Mesendoderm (in vitro differentiated cells): ENCODE measurements around the gene TAB2.

Experiments used
- DNase-seq: peaks from one replicate; pipeline ENCODE4 v3.0.0; 2013
- H2AK5ac ChIP-seq: 2 replicates; pipeline ENCODE4 v1.6.1; 2013; ENCODE audit warnings: low read length, inconsistent platforms
- H2BK120ac ChIP-seq: 2 replicates; pipeline ENCODE4 v1.6.1; 2013; ENCODE audit warnings: low read depth, mild to moderate bottlenecking, low read length, moderate library complexity, mixed read lengths
- H2BK15ac ChIP-seq: replicated peaks from 2 replicates; pipeline ENCODE4 v1.6.1; 2013; ENCODE audit warnings: low read depth, mild to moderate bottlenecking, moderate library complexity
- H2BK5ac ChIP-seq: 2 replicates; pipeline ENCODE4 v1.6.1; 2013; ENCODE audit warnings: low read length, inconsistent platforms
- H3K18ac ChIP-seq: 2 replicates; pipeline ENCODE4 v1.6.1; 2013; ENCODE audit warnings: mild to moderate bottlenecking, low read length, mixed read lengths
- H3K23ac ChIP-seq: one replicate; pipeline ENCODE4 v1.6.1; 2013; ENCODE audit warnings: low read length
- H3K27ac ChIP-seq: 2 replicates; pipeline ENCODE4 v1.5.1; 2013; ENCODE audit warnings: low read depth, mild to moderate bottlenecking, inconsistent platforms, low read length, moderate library complexity
- H3K27me3 ChIP-seq: 2 replicates; pipeline ENCODE4 v1.6.1; 2013; ENCODE audit warnings: low read length, control low read depth, mild to moderate bottlenecking, inconsistent platforms; ENCODE audit not compliant: insufficient read depth, poor library complexity
- H3K36me3 ChIP-seq: 2 replicates; pipeline ENCODE4 v1.6.1; 2013; ENCODE audit warnings: low read length, inconsistent platforms; ENCODE audit not compliant: control insufficient read depth, insufficient read depth
- H3K4ac ChIP-seq: one replicate; pipeline ENCODE4 v1.6.1; 2013; ENCODE audit warnings: low read depth, mild to moderate bottlenecking, low read length, moderate library complexity
- H3K4me1 ChIP-seq: 2 replicates; pipeline ENCODE4 v1.6.1; 2013; ENCODE audit warnings: low read depth, low read length, inconsistent platforms; ENCODE audit not compliant: control insufficient read depth
- H3K4me2 ChIP-seq: 2 replicates; pipeline ENCODE4 v1.6.1; 2013; ENCODE audit warnings: low read length
- H3K4me3 ChIP-seq: 2 replicates; pipeline ENCODE4 v1.5.1; 2013; ENCODE audit warnings: mild to moderate bottlenecking, low read length
- H3K56ac ChIP-seq: one replicate; pipeline ENCODE4 v1.6.1; 2013; ENCODE audit warnings: low read length
- H3K79me1 ChIP-seq: 2 replicates; pipeline ENCODE4 v1.6.1; 2013; ENCODE audit warnings: low read length, inconsistent platforms
- H3K79me2 ChIP-seq: 2 replicates; pipeline ENCODE4 v1.6.1; 2013; ENCODE audit warnings: mild to moderate bottlenecking, low read length; ENCODE audit not compliant: control insufficient read depth, insufficient read depth
- H3K9ac ChIP-seq: 2 replicates; pipeline ENCODE4 v1.6.1; 2013; ENCODE audit warnings: low read length, inconsistent platforms
- H4K5ac ChIP-seq: one replicate; pipeline ENCODE4 v1.6.1; 2013; ENCODE audit warnings: low read length
- H4K8ac ChIP-seq: one replicate; pipeline ENCODE4 v1.6.1; 2013; ENCODE audit warnings: low read depth, mild to moderate bottlenecking, control low read depth, low read length, moderate library complexity
- WGBS: extraction: QIAGEN DNeasy Blood & Tissue Kit; methylation state at CpG from one replicate; pipeline ENCODE4 v1.1.7; 2013; ENCODE audit warnings: low lambda C conversion rate, missing lambda C conversion rate; ENCODE audit not compliant: insufficient coverage; ENCODE audit errors: extremely low coverage; 5-methylcytosine and 5-hydroxymethylcytosine counted together

TAB2 gene

GRCh38 chr6:149455031-149455732 lies 137.7 kb downstream of the TAB2 start:
- no peak overlapping the region for H3K27ac ChIP-seq

GRCh38 chr6:149456311-149457021 lies 139.0 kb downstream of the TAB2 start:
- H3K4ac ChIP-seq: no peak overlapping the region
- no peak overlapping the region for H4K8ac ChIP-seq
- no peaks in the 10 kb centered on the region for H3K79me2 ChIP-seq
- no peak overlapping the region for H3K23ac ChIP-seq
- H3K4me1 ChIP-seq: no peaks in the 10 kb centered on the region
- no peak for DNase-seq
- H2AK5ac ChIP-seq: no peak overlapping the region
- no peak overlapping the region for H4K5ac ChIP-seq
- no peak overlapping the region for H3K4me3 ChIP-seq
- no peaks in the 10 kb centered on the region for H3K36me3 ChIP-seq
- H2BK120ac ChIP-seq: no peak overlapping the region
- no peak overlapping the region for H3K27ac ChIP-seq
- H3K4me2 ChIP-seq: no peak overlapping the region
- no peak overlapping the region for H2BK5ac ChIP-seq
- H3K27me3 ChIP-seq: no peaks in the 10 kb centered on the region
- H3K56ac ChIP-seq: no peak overlapping the region
- H3K9ac ChIP-seq: no peak overlapping the region
- no CpG with 5 or more reads among the region's 49 CpGs for WGBS
- no peaks in the 10 kb centered on the region for H3K79me1 ChIP-seq
- no peak overlapping the region for H2BK15ac ChIP-seq
- no peak overlapping the region for H3K18ac ChIP-seq

More at GRCh38 chr6:149455031-149455732, 137.7 kb downstream of the TAB2 start:
- H4K5ac ChIP-seq: no peak overlapping the region
- no peak overlapping the region for H3K23ac ChIP-seq
- H3K79me2 ChIP-seq: no peaks in the 10 kb centered on the region
- WGBS: no CpG with 5 or more reads among the region's 11 CpGs
- no peaks in the 10 kb centered on the region for H3K4me1 ChIP-seq
- no peaks in the 10 kb centered on the region for H3K27me3 ChIP-seq
- H3K9ac ChIP-seq: no peak overlapping the region
- H2BK120ac ChIP-seq: no peak overlapping the region
- no peak overlapping the region for H3K56ac ChIP-seq
- H4K8ac ChIP-seq: no peak overlapping the region
- no peak overlapping the region for H3K4ac ChIP-seq
- H3K4me2 ChIP-seq: no peak overlapping the region
- H3K18ac ChIP-seq: no peak overlapping the region
- no peak overlapping the region for H2BK15ac ChIP-seq
- H3K36me3 ChIP-seq: no peaks in the 10 kb centered on the region
- H3K4me3 ChIP-seq: no peak overlapping the region
- DNase-seq: no peak
- no peaks in the 10 kb centered on the region for H3K79me1 ChIP-seq
- no peak overlapping the region for H2BK5ac ChIP-seq
- H2AK5ac ChIP-seq: no peak overlapping the region

- Histone ChIP-seq H3K4me3 (no peak overlapping the region), H4K5ac (no peak overlapping the region), H3K36me3 (no peaks in the 10 kb centered on the region), H3K4me2 (no peak overlapping the region), H3K4me1 (no peaks in the 10 kb centered on the region), H3K4ac (no peak overlapping the region), H3K79me2 (no peaks in the 10 kb centered on the region), H3K23ac (no peak overlapping the region), H3K9ac (no peak overlapping the region), H2BK15ac (no peak overlapping the region), H3K27ac (no peak overlapping the region), H3K27me3 (no peaks in the 10 kb centered on the region), H4K8ac (no peak overlapping the region), H2AK5ac (no peak overlapping the region), H3K56ac (no peak overlapping the region), H2BK5ac (no peak overlapping the region), H3K18ac (no peak overlapping the region), H3K79me1 (no peaks in the 10 kb centered on the region), H2BK120ac (no peak overlapping the region)
- WGBS: no CpG with 5 or more reads among the region's 7 CpGs
- no peak for DNase-seq
These were observed 139.9 kb downstream of the TAB2 start for GRCh38 chr6:149457316-149457884.

GRCh38 chr6:149458196-149458595 lies 140.7 kb downstream of the TAB2 start:
- Histone ChIP-seq H2AK5ac (no peak overlapping the region), H3K4me3 (no peak overlapping the region), H4K5ac (no peak overlapping the region), H2BK120ac (no peak overlapping the region), H3K4me2 (no peak overlapping the region), H3K18ac (no peak overlapping the region), H3K27me3 (no peaks in the 10 kb centered on the region), H3K36me3 (no peaks in the 10 kb centered on the region), H3K4ac (no peak overlapping the region), H3K56ac (no peak overlapping the region), H2BK15ac (no peak overlapping the region), H4K8ac (no peak overlapping the region), H3K9ac (no peak overlapping the region), H3K23ac (no peak overlapping the region), H3K79me2 (no peaks in the 10 kb centered on the region), H2BK5ac (no peak overlapping the region), H3K27ac (no peak overlapping the region), H3K4me1 (no peaks in the 10 kb centered on the region), H3K79me1 (no peaks in the 10 kb centered on the region)
- DNase-seq: no peak
- no CpG with 5 or more reads among the region's 7 CpGs for WGBS

- Histone ChIP-seq H4K5ac (no peak overlapping the region), H2BK5ac (no peak overlapping the region), H4K8ac (no peak overlapping the region), H3K79me1 (no peaks in the 10 kb centered on the region), H3K79me2 (no peaks in the 10 kb centered on the region), H3K4me3 (no peak overlapping the region), H3K36me3 (no peaks in the 10 kb centered on the region), H2BK120ac (no peak overlapping the region), H3K4me2 (no peak overlapping the region), H3K4ac (no peak overlapping the region), H3K18ac (no peak overlapping the region), H3K27me3 (no peaks in the 10 kb centered on the region), H2BK15ac (no peak overlapping the region), H2AK5ac (no peak overlapping the region), H3K23ac (no peak overlapping the region), H3K9ac (no peak overlapping the region), H3K4me1 (no peaks in the 10 kb centered on the region), H3K27ac (no peak overlapping the region), H3K56ac (no peak overlapping the region)
- no peak for DNase-seq
- no CpG with 5 or more reads among the region's 1 CpG for WGBS
These were observed 141.3 kb downstream of the TAB2 start for GRCh38 chr6:149458806-149459205.
